NCI-H2171 treated with DMSO at 0.1 percent for 48 hours (cell line): ENCODE data around the gene P2RY13.
A peak's percentile ranks its signal among the peaks of the same experiment; 100 is the strongest.

ENCODE experiments used
- DNase-seq: peaks from one replicate; lab custom pipeline; 2025; lab: John Stamatoyannopoulos, UW

Gene P2RY13

GRCh38 chr3:151329363-151329762 lies at the start of gene P2RY13:
TSS of gene P2RY13 (minus strand) at chr3:151329549. CDS start at chr3:151329528, 21 bp downstream.
- DNase-seq, result no peak

- no peak for DNase-seq
Measured at GRCh38 chr3:151377768-151378385, 48.5 kb upstream of the P2RY13 start.

DNA sequence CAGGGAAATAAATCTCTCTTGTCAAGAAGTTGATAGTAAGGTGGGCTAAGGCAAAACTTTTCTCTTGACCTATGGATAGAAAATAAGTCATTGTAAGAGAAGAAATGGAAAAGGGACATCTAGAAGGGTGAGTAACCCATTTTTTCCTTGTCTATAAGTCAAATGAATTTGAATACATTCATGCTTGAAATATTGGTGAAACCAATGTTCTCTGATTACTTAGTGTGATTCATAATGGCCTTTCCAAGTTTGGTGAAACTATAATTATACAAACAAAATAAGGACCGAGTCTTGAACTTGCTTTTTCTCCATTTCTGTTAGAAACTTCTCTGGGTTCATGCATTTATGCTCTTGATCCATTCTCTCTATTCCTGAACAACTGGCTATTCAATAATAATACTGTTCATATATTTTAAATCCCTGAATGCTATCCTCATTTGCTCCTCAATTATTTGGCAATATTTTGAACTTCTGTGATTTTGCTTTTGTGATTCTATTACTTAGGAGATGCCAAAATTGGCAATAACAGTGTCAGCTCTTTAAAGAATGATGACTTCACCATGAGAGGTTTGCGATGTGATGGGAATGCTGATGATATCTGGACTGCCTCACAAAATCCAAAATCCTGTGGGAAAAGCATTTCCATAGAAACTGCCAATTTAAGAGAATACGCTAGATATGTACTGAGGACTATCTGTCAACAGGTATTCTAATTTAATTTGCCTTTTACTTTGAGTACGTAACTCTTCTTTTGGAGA lies 42.9 kb upstream of the P2RY13 start:
- no peak for DNase-seq

DNA sequence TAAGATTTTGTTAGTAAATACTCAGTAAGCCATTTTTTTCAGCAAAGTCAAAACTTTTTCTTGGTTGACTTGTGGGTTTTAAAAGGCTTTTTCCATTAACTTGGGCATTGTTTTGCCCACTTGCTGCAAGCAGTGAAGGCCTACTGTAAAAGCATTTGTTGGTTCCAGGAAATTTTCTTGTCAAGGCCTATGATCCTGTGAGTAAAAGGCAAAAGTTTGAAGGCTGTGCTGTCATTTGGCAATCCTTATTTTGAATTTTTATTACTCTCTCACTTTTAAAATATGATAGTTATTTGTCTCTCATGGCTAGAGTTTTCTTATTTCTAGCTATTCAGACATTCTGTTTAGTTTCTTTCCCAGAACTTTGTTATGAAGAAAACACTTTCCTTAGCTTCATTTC lies 42.2 kb upstream of the P2RY13 start:
- no peak for DNase-seq

GRCh38 chr3:151367448-151367847 lies 38.1 kb upstream of the P2RY13 start:
- DNase-seq, result no peak

DNA sequence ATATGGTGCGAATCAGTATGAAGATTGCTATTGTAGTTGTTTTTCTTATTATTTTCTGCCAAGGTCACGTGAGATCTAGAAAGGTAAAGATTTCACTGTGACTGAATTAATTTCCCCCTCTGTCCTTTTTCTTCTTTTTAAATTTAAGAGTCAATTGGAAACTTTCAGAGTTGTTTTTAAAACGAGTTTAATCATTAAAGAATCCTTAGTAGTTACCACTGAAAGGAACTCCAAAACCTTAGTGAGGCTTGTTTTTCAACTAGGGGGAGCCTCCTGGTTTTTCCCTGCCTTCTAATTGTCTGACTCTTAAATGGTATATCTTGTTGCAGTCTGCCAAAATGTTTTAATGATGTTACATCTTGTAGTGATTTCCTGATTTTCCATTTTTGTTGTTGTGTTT lies 37.6 kb upstream of the P2RY13 start:
- DNase-seq, result no peak

DNA sequence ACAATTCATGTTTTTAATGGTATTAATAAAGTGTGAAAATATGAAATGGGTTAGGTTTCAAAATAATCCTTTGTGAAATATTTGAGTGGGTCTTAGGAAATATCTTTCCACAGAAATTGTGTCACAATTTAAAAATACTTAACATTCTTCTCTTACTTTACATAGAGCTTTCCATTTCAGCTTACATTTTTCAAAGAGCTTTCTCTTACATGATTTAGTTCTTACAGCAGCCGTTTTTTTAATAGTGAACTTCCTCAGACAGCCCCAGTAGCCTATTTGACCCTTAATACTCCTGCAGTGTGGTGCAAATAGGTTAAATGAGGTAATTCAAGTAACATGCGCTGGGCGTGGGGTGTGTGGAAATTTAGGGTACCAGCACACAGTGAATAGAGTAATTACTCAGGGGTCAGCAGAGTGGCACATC lies 33.4 kb upstream of the P2RY13 start:
- no peak for DNase-seq

- no peak for DNase-seq
Measured at GRCh38 chr3:151357463-151357850, 28.1 kb upstream of the P2RY13 start.

DNA sequence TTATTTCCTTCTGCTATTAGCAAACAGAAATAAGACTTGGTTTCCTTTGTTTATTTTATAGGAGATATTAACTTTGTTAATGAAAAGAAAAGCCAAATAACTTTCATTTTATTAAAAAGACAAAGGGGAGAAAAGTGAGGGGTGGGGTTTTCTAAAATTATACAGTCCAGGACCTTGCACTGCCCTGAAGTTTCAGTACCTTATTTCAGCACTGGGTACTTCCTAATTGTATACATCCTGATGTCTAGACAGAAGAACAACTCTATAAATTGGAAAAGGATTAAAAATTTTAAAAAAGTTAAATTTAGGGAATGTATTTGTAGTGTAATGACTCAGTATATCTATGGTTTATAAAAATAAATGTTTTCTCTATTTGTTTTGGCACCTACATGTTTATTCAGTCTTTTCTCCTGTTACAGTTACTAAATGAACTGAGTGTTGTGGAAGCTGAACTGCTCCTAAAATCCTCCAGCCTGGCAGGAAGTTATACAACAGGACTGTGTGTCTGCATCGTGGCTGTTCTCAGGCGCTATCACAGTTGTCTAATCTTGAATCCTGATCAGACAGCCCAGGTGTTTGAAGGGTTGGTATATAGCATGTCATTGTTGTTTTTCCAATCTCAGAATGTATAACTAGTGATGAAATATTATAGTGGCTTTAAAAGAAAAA lies 27.6 kb upstream of the P2RY13 start:
- no peak for DNase-seq

GRCh38 chr3:151351648-151352047 lies 22.3 kb upstream of the P2RY13 start:
- DNase-seq, result no peak

- DNase-seq, result no peak
Measured at GRCh38 chr3:151351219-151351618, 21.9 kb upstream of the P2RY13 start.

GRCh38 chr3:151350656-151351055 lies 21.3 kb upstream of the P2RY13 start:
- no peak for DNase-seq

DNA sequence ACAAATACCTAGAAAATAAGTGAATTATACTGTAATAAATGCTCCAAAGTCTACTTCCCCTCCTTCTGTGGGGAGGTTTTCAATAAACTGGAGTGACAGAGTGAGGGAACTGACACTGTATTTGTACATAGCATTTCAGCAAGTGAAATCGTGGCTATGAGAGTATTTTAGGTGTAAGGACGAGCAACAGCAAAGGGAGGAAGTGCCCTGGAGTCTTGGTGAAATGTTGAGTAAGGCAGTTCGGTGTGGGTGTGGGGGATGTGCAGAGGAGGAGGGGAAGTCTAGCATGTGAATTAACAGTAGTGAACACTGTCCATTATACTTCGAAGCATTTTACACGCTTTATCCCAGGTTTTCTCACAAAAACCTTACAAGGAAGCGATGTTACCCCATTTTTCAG lies 18.1 kb upstream of the P2RY13 start:
- DNase-seq, result no peak

DNA sequence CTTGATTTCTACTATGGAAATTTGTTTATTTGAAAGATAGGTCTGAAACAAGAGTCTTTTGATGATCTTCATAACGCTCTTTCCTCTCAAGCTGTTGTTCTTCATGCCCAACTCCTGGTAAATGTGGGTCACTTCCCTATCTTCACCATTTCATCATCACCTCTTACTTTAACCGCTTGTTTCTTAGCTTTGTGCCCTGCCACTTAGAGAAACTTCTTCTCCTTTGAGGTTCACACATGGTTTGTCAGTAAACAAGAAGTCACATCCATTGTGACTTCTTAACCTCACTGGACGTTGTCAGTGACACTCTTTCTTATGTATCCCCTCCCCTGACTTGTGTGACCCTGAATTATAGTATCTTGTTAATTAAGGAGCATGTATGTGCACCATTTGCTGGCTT lies 16.9 kb upstream of the P2RY13 start:
- no peak for DNase-seq

GRCh38 chr3:151345859-151346258 lies 16.5 kb upstream of the P2RY13 start:
- DNase-seq, result no peak

DNA sequence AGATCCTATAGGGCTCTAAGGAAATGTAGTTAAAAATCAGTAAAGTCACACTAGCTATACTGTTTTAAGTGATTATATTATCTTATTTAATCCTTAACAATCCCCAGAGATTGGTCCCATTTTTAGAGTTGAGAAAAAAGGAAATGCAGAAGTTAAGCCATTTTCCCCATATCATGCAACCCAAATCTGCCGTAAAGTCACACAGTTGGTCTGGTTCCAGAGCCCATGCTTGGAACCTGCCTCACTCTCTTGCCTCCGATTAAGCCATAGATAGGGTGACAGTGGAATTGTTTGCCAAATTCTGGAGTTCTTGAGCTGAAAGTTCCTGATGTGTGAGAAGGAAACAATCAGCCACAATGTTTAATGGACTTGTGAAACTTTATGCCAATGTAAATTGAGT lies 2.3 kb upstream of the P2RY13 start:
- no peak for DNase-seq

DNA sequence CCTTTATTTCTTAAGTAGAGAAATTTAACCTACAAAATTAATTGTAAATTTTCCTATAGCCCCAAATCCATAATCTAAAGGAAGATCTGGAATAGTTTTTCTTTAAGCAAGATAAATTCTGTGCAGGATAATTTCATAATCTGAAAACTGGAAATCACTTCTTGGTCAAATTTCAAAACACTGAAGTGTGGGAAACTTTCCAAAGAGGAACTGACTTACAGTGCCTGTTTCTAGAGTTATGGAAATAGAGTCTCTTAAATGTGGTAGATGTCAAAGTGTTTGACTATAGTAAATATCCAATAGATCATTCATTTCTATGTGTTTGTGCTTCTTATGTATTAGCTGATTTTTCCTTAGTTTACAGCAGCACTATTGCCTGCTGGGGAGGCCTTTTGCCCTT lies 1.6 kb upstream of the P2RY13 start:
- no peak for DNase-seq

- DNase-seq, result no peak
Measured at GRCh38 chr3:151330379-151330778, 1.0 kb upstream of the P2RY13 start.

- DNase-seq, result no peak
Measured at GRCh38 chr3:151328298-151328995, 902 bp downstream of the P2RY13 start.

DNA sequence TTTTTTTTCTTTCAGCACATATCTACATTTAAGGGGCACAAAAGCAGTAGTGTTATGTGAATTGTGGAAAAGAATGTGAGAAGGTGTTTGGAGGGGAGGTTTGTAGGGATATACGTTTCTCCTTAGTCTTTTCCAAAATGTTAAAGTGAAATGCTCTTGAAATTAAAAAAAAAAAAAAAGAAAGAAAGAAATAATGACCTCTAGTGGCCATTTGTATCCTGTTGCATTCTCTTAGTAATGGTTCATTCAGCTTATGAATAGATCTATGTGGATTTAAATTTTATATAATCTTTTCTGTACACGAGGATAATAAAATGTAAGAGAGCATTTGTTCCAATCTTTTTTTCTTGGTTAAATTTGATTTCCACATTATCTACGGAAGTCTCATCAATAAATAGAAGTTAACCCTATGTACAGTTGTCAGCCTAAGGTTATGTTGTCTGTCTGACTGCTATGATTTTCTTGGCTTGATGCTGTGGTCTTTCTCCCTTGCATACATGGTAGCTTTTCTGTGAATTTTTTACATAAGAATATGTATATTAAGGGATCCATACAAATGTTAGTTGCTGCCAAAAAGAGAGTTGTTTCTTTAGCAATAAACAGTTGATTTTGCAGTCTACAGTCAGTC lies 1.7 kb downstream of the P2RY13 start:
- DNase-seq, result peak; percentile 54

- no peak for DNase-seq
Measured at GRCh38 chr3:151322511-151322910, 6.8 kb downstream of the P2RY13 start.

GRCh38 chr3:151321526-151321925 lies 7.8 kb downstream of the P2RY13 start:
- no peak for DNase-seq
